ENCODE results near the gene GJA8.
A peak's percentile ranks its signal among the peaks of the same experiment; 100 is the strongest.
"Not testable (repeated sequence)": the region's sequence is repeated elsewhere in the genome, so short reads cannot be mapped to it uniquely, and the experiment has no call there.

Gene GJA8

GRCh38 chr1:147927215-147927614 is 24.6 kb downstream of the GJA8 start:
- not testable (repeated sequence) for DNase-seq (ENCODE audit: low read depth in 1 of 2, low spot score in 1 of 2)

GRCh38 chr1:147927689-147928088 is 25.1 kb downstream of the GJA8 start:
- DNase-seq (ENCODE audit: low read depth in 1 of 2, low spot score in 1 of 2) = not testable (repeated sequence)

- peak; percentile 74 to 88 for DNase-seq (ENCODE audit: low read depth in 1 of 2, low spot score in 1 of 2)
These were observed 25.9 kb downstream of the GJA8 start, which contains the start of gene GPR89B for GRCh38 chr1:147928236-147929132. Gene GPR89B, plus strand, starts transcription at chr1:147928420. Its CDS starts 117 bp downstream, at chr1:147928537.

GRCh38 chr1:147931137-147931536 is 28.5 kb downstream of the GJA8 start:
- DNase-seq (ENCODE audit: low read depth in 1 of 2, low spot score in 1 of 2) = not testable (repeated sequence)

GRCh38 chr1:147935296-147935695 is 32.7 kb downstream of the GJA8 start:
- DNase-seq (ENCODE audit: low read depth in 1 of 2, low spot score in 1 of 2) = not testable (repeated sequence)

GRCh38 chr1:147940456-147940855 is 37.9 kb downstream of the GJA8 start:
- not testable (repeated sequence) for DNase-seq (ENCODE audit: low read depth in 1 of 2, low spot score in 1 of 2)

GRCh38 chr1:147942563-147942962 is 40.0 kb downstream of the GJA8 start:
- DNase-seq (ENCODE audit: low read depth in 1 of 2, low spot score in 1 of 2) = not testable (repeated sequence)

GRCh38 chr1:147949517-147949916 is 46.9 kb downstream of the GJA8 start:
- not testable (repeated sequence) for DNase-seq (ENCODE audit: low read depth in 1 of 2, low spot score in 1 of 2)
